T-helper 2 cell treated with Interferon-gamma antibody and Interleukin-4, amounts not matched to agents 100 ng/mL and 5 ng/mL, for 36 hours (primary cell): ENCODE measurements around the gene MIEF1. TPM values are rescaled to one million over a fixed set of nuclear protein-coding genes. Genes with fewer than 3 reads are reported as not detected.
"Not testable (repeated sequence)": the region's sequence is repeated elsewhere in the genome, so short reads cannot be mapped to it uniquely, and the experiment has no call there.

ENCODE experiments used
- intact Hi-C: fragments of 100-400 bp; cut with micrococcal nuclease; formaldehyde crosslinking; loops from one replicate; pipeline ENCODE4 v1.15.1; 2023
- total RNA-seq: library from RNA; stranded (reverse); gene quantifications from 2 replicates; pipeline ENCODE4 v1.2.3, GENCODE V29; 2022

Gene MIEF1
- total RNA-seq, 1 donor from 2014 or later: 39.4 TPM

- intact Hi-C loops: loop anchor here (1.0 kb wide), 1 partner anchor 77 kb away; no protein-coding TSS in a partner anchor
Measured at GRCh38 chr22:39489094-39490068, 12.7 kb upstream of the MIEF1 start.

DNA sequence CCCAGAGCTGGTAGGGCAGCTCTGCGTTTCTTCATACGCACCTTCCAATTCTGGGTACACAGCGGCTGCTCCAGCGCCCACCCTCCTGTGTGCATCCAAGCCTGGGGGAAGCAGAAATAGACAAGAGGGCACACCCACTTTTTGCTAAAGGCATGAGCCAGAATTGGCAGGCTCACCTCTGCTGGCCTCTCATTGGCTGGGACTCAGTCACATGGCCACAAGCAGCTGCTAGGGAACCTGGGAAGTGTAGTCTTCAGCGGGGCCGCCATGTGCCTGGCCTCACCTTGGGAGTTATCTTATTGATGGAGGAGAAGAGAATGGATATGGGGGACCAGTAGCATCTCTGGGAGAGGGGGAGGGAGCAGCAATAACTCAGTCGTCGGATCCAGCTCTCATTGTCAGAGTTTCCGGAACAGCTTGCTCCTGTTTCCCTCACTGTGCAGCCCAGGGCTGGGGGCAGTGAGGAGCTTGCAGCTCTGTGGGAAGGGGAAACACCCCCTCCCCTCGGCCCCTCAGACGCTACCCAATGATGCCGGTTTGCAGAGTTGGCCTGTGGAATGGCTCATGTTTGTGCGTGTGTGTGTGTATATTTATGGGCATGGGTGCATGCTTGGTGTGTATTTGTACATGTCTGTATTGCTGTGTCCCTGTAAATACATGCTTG is 11.8 kb upstream of the MIEF1 start:
- intact Hi-C loops: loop anchor here (1.0 kb wide), 1 partner anchor 78 kb away; no protein-coding TSS in a partner anchor

DNA sequence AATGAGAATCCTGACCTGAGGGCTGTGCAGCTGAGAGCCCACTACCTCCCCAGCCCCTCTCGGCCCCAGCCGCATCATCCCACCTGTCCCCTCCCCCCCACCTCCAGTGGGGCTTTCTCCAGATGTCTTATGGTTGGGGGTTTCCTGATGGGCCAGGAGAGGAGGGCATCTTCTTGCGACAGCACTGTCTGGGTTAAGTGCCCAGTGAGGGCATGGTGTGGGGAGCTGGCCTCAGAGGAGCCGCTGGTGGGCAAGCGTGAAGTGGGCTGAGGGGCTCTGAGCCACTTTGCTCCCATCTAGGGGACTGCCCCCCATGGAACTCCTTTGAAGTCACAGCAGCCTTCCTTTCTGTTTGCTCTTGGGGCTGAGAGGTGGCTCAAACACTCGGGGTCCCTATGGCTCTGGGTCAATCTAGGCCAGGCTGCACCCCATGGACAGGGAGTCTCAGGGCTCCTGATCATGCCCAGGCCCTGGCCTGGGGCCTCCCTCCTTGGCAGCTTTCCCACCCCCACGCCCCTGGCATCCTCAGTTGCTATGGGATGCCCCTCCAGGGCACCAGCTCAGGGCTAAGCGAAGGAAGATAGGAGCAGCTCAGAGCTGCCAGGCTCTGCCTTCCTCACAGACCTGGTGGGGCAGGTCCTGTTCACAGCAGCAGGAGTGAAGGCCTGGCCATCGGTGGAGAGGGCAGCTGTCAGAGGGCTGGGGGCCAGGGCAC is 11.0 kb upstream of the MIEF1 start:
- intact Hi-C loops: loop anchor here (1.0 kb wide), 1 partner anchor 79 kb away; no protein-coding TSS in a partner anchor

GRCh38 chr22:39491696-39492095 is 10.4 kb upstream of the MIEF1 start:
- intact Hi-C loops: no loop called here

DNA sequence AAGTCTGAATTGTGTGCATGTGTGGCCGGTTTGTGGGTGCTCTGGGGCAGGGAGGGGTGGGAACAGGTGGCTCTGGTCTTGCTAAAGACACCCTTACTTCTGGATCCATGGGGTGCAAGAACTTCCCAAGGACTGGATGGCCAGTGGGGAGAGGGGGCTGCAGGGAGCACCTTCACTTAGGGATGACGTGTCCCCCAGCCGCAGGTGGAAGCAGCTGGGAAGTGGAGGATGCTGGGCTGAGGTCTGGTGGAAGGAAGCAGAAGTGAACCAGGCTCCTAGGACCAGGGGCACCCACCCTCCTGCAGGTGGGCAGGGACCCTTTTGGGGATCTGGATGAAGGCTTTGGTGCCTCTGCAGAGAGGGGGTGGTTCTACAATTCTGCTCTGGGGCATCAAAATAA is 9.9 kb upstream of the MIEF1 start:
- intact Hi-C loops: no loop called here

DNA sequence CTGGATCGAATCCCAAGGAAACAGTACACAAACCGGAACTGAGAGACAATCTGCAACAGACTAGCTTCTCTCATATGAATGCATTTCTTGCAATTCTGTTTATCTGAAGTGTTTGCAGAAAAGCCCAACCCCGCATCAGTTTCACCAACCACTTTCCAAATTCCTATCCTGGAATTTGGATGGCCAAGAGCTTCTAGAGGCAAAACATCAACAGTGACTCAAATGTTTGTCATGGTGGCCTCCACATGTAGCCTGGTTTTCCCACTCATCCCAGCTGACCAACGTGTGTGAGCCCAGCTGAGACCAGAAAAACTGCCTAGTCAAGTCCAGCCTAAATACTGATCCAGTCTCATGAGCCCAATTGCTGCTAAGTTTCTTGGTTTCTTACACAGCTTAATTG is 8.3 kb upstream of the MIEF1 start:
- intact Hi-C loops: loop anchor here (1.0 kb wide), 1 partner anchor 36 kb away; no protein-coding TSS in a partner anchor

GRCh38 chr22:39494471-39495120 is 7.5 kb upstream of the MIEF1 start:
- intact Hi-C loops: loop anchor here (5.0 kb wide), 1 partner anchor 543 kb away; no protein-coding TSS in a partner anchor

DNA sequence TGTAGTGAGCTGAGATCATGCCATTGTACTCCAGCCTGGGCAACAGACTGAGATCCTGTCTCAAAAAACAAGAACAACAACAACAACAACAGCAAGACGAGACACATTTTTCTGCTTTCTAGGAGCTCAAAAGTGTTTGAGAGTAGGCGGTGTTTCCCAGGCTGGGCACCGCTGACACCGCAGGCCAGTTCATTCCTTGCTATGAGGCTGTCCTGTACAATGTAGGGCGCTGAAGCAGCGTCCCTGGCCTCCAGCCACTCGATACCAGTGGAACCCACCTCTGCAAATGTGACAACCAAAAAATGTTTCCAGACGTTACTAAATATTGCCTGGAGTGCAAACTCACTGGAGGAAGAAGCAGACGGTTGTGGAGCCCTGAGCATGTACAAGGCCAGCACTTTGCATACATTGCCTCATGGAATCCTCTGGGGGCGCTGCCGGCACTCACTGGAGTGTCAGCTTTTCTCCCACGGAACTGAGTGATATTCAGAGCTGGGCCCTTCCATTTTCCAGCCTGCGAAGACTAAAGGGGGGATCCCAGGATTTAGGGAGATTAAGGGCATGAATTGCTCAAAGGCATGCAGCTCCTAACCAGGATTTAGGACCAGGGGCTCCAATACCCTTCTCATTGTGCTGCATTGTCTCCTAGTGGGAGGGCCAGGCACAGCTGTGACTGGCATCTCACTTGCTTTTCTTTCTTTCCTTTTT is 5.8 kb upstream of the MIEF1 start:
- intact Hi-C loops: loop anchor here (5.0 kb wide), 1 partner anchor 541 kb away; no protein-coding TSS in a partner anchor

- intact Hi-C loops: loop anchor here (5.0 kb wide), 1 partner anchor 540 kb away; no protein-coding TSS in a partner anchor
Measured at GRCh38 chr22:39497429-39497828, 4.7 kb upstream of the MIEF1 start.

GRCh38 chr22:39498368-39498767 is 3.7 kb upstream of the MIEF1 start:
- intact Hi-C loops: loop anchor here (5.0 kb wide), 1 partner anchor 539 kb away; no protein-coding TSS in a partner anchor

GRCh38 chr22:39498802-39499201 is 3.3 kb upstream of the MIEF1 start:
- intact Hi-C loops: loop anchor here (5.0 kb wide), 1 partner anchor 538 kb away; no protein-coding TSS in a partner anchor

GRCh38 chr22:39500101-39500500 is 2.0 kb upstream of the MIEF1 start:
- intact Hi-C loops: no loop called here

- intact Hi-C loops: loop anchor here (1.0 kb wide), 2 partner anchors 19 to 31 kb away; partner anchors contain the start of genes ATF4 and RPS19BP1
Measured at GRCh38 chr22:39501644-39502108, 414 bp upstream of the MIEF1 start.

DNA sequence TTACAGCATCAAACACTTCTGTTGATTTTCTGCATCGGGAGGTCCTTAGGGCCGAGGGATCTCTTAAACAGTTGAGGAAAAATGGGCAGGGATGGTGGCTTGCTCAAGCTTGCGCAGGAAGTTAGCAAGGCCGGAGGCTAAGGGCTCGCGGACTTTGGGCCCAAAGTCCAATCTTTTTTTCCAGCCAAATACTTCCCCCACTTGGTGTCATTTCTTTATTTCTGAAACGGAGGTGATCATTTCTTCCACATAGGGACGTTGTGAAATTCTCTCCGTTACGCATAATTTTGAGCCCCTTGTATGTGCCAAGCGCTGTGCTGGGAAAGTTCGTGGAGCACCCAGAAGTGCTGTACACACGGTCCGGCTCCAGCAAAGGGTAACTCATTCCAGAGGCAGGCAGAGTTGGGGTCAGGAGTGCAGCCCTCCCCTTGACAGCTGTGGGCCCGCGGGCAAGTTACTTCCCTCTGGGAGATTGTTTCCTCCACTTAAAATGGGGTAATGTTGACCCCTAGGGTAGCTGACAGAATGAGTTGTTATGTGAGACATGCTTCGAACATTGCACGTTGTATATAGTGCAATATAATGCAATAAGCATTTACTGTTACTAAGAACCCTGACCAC is 809 bp downstream of the MIEF1 start:
- intact Hi-C loops: loop anchor here (1.0 kb wide), 2 partner anchors 17 to 29 kb away; partner anchors contain the start of genes ATF4 and RPS19BP1

GRCh38 chr22:39503630-39504029 is 1.5 kb downstream of the MIEF1 start:
- intact Hi-C loops: no loop called here

DNA sequence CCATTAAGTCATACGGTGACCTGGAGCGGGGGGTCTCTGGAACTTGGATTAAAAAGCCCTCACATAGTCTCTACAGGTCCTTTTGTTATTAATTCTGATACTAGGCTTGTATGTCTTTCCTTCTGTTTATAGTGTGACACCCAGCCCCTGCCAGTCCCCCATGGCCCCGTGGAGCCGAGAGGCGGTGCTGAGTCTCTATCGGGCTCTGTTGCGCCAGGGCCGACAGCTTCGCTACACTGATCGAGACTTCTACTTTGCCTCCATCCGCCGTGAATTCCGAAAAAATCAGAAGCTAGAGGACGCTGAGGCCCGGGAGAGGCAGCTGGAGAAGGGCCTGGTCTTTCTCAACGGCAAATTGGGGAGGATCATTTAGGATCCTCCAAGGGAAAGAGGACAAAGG is 2.0 kb downstream of the MIEF1 start:
- intact Hi-C loops: no loop called here

DNA sequence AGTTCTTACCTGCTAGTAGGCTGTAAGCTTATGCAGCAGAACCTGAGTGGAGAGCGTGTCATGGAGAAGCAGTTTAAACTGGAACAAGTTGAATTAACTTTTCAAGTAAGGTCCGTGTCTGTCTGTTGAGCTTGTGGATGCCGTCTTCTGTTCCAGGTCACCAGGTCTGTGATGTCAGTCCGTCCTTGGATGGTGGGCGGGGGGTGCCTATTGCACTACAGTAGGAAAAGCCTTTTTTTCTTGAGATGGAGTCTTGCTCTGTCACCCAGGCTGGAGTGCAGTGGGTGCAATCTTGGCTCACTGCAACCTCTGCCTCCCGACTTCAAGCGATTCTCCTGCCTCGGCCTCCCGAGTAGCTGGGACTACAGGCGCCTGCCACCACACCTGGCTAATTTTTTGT is 4.9 kb downstream of the MIEF1 start:
- intact Hi-C loops: not testable (repeated sequence)

- intact Hi-C loops: no loop called here
Measured at GRCh38 chr22:39508393-39508792, 6.3 kb downstream of the MIEF1 start.

GRCh38 chr22:39510529-39511149 is 8.5 kb downstream of the MIEF1 start:
- intact Hi-C loops: no loop called here
